ENCODE measurements around the gene ZNF827. TPM values are rescaled to one million over a fixed set of nuclear protein-coding genes. Genes with fewer than 3 reads are reported as not detected.
A peak's percentile ranks its signal among the peaks of the same experiment; 100 is the strongest.

ZNF827 gene
- total and polyA plus RNA-seq, 7 donors, result 1.8 to 37.7 (median 11.3) TPM

DNA sequence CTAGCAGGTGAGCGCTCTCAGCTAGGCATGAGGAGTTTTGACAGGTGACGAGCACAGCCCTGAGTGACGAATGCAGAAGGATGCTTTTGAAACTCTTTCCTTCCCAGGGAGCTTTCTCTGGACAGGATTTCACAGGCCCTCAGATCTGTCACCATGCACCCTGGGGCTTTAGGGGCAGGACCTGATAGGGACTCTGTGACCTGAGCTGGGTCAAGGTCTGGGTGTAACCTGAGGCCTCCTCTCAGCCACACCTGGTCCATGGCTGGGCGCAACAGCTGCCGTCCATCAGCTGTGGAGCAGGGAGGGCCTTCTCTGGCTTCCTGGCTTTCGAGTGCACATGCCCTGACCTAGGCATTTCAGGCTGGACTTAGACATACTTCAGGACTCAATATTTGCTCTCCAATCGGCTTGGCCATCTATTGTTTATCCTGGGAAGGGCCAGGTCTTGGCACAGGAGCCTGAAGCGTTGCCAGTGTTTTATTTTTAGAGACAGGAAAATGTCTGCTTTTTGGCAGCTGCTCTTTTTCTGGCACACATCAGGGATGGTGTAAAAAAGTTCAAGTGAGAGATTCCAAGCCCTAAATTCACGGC lies 202.3 kb downstream of the ZNF827 start:
- intact Hi-C loops (cut with DNase I), result loop anchor here (2.0 to 10.0 kb wide), 5 partner anchors 36 to 788 kb away; partner anchors contain the start of genes OTUD4, SLC10A7 and SMAD1
- TF ChIP-seq POLR2A (IDR thresholded peaks at IDR 0.05) (no peak), EP300 (IDR thresholded peaks at IDR 0.05) (peak in 3 of 4 donors; percentile 40 to 83 (median 72)), POLR2AphosphoS5 (IDR thresholded peaks at IDR 0.05) (peak; percentile 68 to 93 (median 86)), CTCF (IDR thresholded peaks at IDR 0.05) (no peak)

DNA sequence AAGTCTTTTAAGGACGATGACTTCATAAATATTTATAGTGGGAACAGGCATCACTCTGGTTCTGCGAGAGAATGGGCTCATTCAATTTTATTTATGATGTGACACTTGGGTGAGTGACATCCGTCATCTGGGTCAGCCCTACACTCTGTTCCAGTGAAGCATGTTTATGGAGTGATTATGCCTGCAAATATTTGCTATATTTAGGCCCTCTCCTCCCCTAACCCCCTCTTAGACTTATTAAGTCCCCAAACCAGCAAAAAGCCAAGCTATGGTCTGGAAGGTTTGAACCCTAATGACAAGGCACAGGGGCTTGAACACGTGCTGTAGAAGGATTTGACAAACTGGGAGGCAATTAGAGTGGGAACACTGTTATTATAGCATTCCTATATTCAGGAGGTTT lies 202.8 kb downstream of the ZNF827 start:
- no peaks in the 10 kb centered on the region for H3K9me3 ChIP-seq
- no peaks in the 10 kb centered on the region for H3K36me3 ChIP-seq
- H3K4me1 ChIP-seq, result peaks cover 0 to 56% (median 46%) of the 10 kb centered on the region in 4 donors
- DNase-seq, result no peak
- 84 to 86% methylated on average over 4 of the region's 4 CpGs for WGBS, 2 donors
- intact Hi-C loops (cut with DNase I), result loop anchor here (2.0 to 10.0 kb wide), 5 partner anchors 37 to 789 kb away; partner anchors contain the start of genes OTUD4, SLC10A7 and SMAD1
- H3K4me3 ChIP-seq, result no peak overlapping the region
- TF ChIP-seq CTCF (IDR thresholded peaks at IDR 0.05) (no peak), POLR2AphosphoS5 (IDR thresholded peaks at IDR 0.05) (no peak), POLR2A (IDR thresholded peaks at IDR 0.05) (no peak), EP300 (IDR thresholded peaks at IDR 0.05) (no peak)
- H3K27me3 ChIP-seq, result no peaks in the 10 kb centered on the region
- H3K27ac ChIP-seq, result peak overlapping the region; percentile 96 to 99 (median 97)

More for the DNA sequence above, 202.3 kb downstream of the ZNF827 start:
- H3K4me3 ChIP-seq, result no peak overlapping the region
- peaks cover 0 to 51% (median 43%) of the 10 kb centered on the region in 4 donors for H3K4me1 ChIP-seq
- WGBS, 2 donors, result 31 to 64% methylated on average over 9 of the region's 9 CpGs
- no peaks in the 10 kb centered on the region for H3K9me3 ChIP-seq
- peak; percentile 87 for DNase-seq
- H3K27ac ChIP-seq, result peak overlapping the region; percentile 96 to 99 (median 97)
- no peaks in the 10 kb centered on the region for H3K36me3 ChIP-seq
- H3K27me3 ChIP-seq, result no peaks in the 10 kb centered on the region

- intact Hi-C loops (cut with DNase I), result loop anchor here (5.0 to 10.0 kb wide), 4 partner anchors 82 to 789 kb away; partner anchors contain the start of genes OTUD4, SLC10A7 and SMAD1
- WGBS, 2 donors, result 52 to 75% methylated on average over 2 of the region's 2 CpGs
- H3K27me3 ChIP-seq, result no peaks in the 10 kb centered on the region
- no peaks in the 10 kb centered on the region for H3K9me3 ChIP-seq
- TF ChIP-seq POLR2AphosphoS5 (IDR thresholded peaks at IDR 0.05) (no peak), EP300 (IDR thresholded peaks at IDR 0.05) (no peak)
- peak overlapping the region; percentile 96 to 99 (median 97) for H3K27ac ChIP-seq
- H3K4me3 ChIP-seq, result no peak overlapping the region
- H3K4me1 ChIP-seq, result peaks cover 0 to 57% (median 47%) of the 10 kb centered on the region in 4 donors
- H3K36me3 ChIP-seq, result no peaks in the 10 kb centered on the region
- no peak for DNase-seq
Observed at GRCh38 chr4:145735347-145735675, 203.3 kb downstream of the ZNF827 start.

DNA sequence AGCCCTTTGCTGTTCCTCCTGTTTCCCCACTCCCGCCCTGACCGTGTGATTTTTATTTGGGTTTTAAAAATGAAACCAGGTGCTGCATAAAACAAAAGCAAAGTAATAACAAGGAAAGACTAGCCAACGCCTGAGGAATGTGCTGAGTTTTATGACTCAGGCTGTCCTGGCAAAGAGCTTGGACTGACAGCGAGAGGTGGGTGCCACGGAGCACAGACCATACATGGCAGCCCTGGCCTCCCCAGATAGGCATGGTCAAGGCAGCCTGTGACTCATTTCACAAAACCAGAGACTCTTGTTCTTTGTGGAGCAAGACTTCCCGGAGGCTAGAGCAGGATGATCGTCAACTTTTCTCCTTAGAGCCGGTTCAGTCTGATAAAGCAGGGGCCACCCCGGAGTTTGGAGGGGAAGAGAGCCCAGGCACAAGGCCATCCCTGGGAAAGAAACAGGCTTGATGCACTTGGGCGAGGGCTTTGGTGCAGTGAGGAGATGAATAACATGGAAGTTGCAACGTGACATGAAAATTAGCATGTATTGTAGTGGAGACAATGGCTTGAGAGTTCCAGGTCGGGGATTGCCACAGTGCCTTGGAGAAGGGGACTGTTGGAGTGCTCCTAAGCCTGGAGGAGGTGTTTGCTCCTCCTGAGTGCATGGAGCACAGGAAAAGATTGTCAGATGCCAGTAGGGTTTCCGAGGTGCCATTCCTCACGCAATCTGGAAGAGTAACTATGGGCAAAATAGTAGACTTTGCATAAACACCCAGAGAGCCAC lies 203.9 kb downstream of the ZNF827 start:
- no peaks in the 10 kb centered on the region for H3K9me3 ChIP-seq
- intact Hi-C loops (cut with DNase I), result loop anchor here (5.0 to 10.0 kb wide), 6 partner anchors 52 to 790 kb away; partner anchors contain the start of genes C4orf51, LSM6, OTUD4 and SLC10A7
- H3K4me3 ChIP-seq, result peak overlapping the region in 3 of 4 donors; percentile 59 to 63 (median 63)
- TF ChIP-seq CTCF (IDR thresholded peaks at IDR 0.05), result no peak
- TF ChIP-seq EP300 (IDR thresholded peaks at IDR 0.05), result peak in 2 of 4 donors; percentile 53 to 76
- peak; percentile 66 to 87 (median 82) for TF ChIP-seq POLR2AphosphoS5 (IDR thresholded peaks at IDR 0.05)
- H3K4me1 ChIP-seq, result peaks cover 0 to 55% (median 47%) of the 10 kb centered on the region in 4 donors
- 30 to 59% methylated on average over 14 of the region's 14 CpGs for WGBS, 2 donors
- no peaks in the 10 kb centered on the region for H3K36me3 ChIP-seq
- H3K27me3 ChIP-seq, result no peaks in the 10 kb centered on the region
- peak; percentile 95 for DNase-seq
- peak overlapping the region; percentile 96 to 99 (median 97) for H3K27ac ChIP-seq

DNA sequence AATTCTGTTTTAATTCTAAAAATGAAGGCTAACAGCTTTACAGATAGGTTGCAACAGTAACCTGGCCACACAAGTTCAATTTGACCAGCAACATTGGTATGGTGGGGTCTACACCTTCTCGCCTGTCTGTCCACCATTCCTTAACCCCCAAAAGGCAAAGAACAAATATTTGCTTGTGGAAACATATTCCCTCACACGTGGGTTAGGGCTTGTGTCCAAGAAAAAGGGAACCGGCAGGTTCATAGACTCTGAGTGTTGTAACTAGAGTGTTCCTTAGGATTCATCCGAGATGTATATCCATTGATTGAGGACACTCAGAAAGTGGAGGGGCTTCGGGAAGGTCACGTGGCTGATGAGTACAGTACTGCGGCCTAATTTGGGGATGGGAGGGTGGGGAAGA lies 204.6 kb downstream of the ZNF827 start:
- Histone ChIP-seq H3K9me3 (no peaks in the 10 kb centered on the region), H3K27me3 (no peaks in the 10 kb centered on the region), H3K36me3 (no peaks in the 10 kb centered on the region), H3K4me3 (peak overlapping the region in 3 of 4 donors; percentile 59 to 63 (median 63)), H3K4me1 (peaks cover 0 to 53% (median 47%) of the 10 kb centered on the region in 4 donors), H3K27ac (peak overlapping the region; percentile 96 to 99 (median 97))
- WGBS, 2 donors, result 21 to 68% methylated on average over 7 of the region's 7 CpGs
- DNase-seq, result no peak
- intact Hi-C loops (cut with DNase I), result loop anchor here (5.0 to 10.0 kb wide), 5 partner anchors 52 to 791 kb away; partner anchors contain the start of genes C4orf51, LSM6, OTUD4 and SLC10A7
- TF ChIP-seq POLR2AphosphoS5 (IDR thresholded peaks at IDR 0.05), result no peak
- TF ChIP-seq EP300 (IDR thresholded peaks at IDR 0.05), result no peak
- no peak for TF ChIP-seq CTCF (IDR thresholded peaks at IDR 0.05)
- TF ChIP-seq POLR2A (IDR thresholded peaks at IDR 0.05), result no peak
